Peyer's patch (tissue), 4 donors: Measurements from ENCODE around the gene CATSPERZ.

ENCODE experiments used
- POLR2A ChIP-seq, 2 donors: fragments of 450-650 bp; IDR thresholded peaks; one replicate each; pipeline ENCODE4 v1.5.1; 2017; ENCODE audit warnings: antibody characterized with exemption in 2 of 2, mild to moderate bottlenecking in 2 of 2, moderate library complexity in 2 of 2
- TF ChIP-seq, protein P1 (sequence below), 6 experiments: fragments of 450-650 bp in 4 of 6; fragments of 200-600 bp in 2 of 6; sonication (generic) in 1 of 6; IDR thresholded peaks; one replicate each; pipeline ENCODE4 v1.5.1; 2017 to 2019; ENCODE audit warnings: antibody characterized with exemption in 6 of 6, mild to moderate bottlenecking in 3 of 6, moderate library complexity in 1 of 6

DNA sequence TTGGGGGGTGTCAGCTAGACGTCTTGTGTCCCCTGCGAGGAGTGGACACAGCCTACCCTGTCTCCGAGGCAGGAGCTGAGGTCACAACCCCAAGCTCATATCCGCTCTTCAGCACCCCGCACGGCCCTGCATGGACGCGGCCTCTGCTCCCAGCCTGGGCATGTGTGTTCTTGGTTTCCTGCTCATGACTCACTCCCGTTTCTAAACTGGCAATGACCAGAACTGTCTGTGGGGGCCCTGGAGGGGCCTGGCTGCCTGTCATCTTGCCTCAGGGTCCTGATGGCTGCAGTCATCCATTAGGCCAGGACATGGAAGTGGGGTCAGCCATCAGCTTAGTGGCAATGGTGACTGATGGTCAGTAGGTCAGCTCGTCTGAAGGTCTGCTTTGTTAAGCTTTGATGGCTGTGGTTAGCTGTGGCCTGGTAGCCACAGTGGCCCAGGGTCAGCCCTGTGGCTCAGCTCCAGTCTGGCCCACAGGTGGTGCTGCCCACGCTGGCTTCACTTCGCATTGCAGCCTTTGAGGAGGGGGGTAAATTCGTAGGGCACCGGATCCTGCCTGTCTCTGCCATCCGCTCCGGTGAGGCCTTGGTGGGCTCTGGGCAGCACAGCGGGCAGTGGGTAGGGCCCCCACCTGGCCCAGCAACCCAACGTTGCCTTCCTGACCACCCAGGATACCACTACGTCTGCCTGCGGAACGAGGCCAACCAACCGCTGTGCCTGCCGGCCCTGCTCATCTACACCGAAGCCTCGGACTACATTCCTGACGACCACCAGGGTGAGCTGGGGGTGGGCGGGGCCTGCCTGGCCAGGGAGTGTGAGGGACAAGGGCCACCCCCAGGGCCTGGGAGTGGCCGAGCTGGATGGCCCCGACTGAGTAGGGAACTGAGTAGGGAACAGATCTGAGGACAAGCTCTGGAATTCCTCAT is 36.9 kb upstream of the CATSPERZ start:
- TF ChIP-seq, protein P1, sequence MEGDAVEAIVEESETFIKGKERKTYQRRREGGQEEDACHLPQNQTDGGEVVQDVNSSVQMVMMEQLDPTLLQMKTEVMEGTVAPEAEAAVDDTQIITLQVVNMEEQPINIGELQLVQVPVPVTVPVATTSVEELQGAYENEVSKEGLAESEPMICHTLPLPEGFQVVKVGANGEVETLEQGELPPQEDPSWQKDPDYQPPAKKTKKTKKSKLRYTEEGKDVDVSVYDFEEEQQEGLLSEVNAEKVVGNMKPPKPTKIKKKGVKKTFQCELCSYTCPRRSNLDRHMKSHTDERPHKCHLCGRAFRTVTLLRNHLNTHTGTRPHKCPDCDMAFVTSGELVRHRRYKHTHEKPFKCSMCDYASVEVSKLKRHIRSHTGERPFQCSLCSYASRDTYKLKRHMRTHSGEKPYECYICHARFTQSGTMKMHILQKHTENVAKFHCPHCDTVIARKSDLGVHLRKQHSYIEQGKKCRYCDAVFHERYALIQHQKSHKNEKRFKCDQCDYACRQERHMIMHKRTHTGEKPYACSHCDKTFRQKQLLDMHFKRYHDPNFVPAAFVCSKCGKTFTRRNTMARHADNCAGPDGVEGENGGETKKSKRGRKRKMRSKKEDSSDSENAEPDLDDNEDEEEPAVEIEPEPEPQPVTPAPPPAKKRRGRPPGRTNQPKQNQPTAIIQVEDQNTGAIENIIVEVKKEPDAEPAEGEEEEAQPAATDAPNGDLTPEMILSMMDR (IDR thresholded peaks at IDR 0.05): no peak
- no peak for TF ChIP-seq POLR2A (IDR thresholded peaks at IDR 0.05)
